ENCODE measurements around the gene AMY2B. TPM values are rescaled to one million over a fixed set of nuclear protein-coding genes. Genes with fewer than 3 reads are reported as not detected.
"Not testable (repeated sequence)": the region's sequence is repeated elsewhere in the genome, so short reads cannot be mapped to it uniquely, and the experiment has no call there.

The AMY2B gene
- 1 to 10 TPM; 3.5 to 3.6 TPM for total RNA-seq

DNA sequence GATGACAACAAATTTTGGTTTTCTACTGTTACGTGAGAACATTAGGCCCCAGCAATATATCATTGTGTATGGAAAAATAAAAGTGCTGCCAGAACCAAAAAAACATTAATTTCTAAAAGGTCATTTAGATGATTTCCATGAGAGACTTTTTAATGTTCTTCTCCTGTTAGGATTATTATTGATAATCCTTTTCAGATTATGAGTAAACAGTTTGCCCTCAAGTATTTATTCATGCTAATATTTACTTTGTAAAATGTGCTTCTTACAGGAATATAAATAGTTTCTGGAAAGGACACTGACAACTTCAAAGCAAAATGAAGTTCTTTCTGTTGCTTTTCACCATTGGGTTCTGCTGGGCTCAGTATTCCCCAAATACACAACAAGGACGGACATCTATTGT, at the start of gene AMY2B:
TSS of gene AMY2B (plus strand) at position 301 of the 400 bp plus-strand sequence. CDS start at position 315, 14 bp downstream.
- intact Hi-C loops (cut with DNase I, micrococcal nuclease); POLR2A ChIA-PET; H3K27me3 Mint-ChIP-seq; H3K27ac Mint-ChIP-seq; H3K4me3 Mint-ChIP-seq; H3K36me3 Mint-ChIP-seq (ENCODE audit: low read depth); H3K4me1 Mint-ChIP-seq; H3K9me3 Mint-ChIP-seq (ENCODE audit: low read depth); ATAC-seq; DNase-seq; CTCF ChIA-PET: not testable (repeated sequence)

GRCh38 chr1:103523346-103523745, 48.0 kb upstream of the AMY2B start:
- Mint-ChIP-seq H3K27ac (no peak overlapping the region), H3K9me3 (ENCODE audit: low read depth) (no peaks in the 10 kb centered on the region), H3K36me3 (ENCODE audit: low read depth) (peaks cover 3% of the 10 kb centered on the region), H3K4me3 (no peak overlapping the region), H3K27me3 (peaks cover 5% of the 10 kb centered on the region), H3K4me1 (peaks cover 24% of the 10 kb centered on the region)
- ATAC-seq, result no peak
- CTCF ChIA-PET, result interaction anchor here (1.0 kb wide), 1 partner anchor 8 kb away, joined by 3 read pairs; no protein-coding TSS in a partner anchor
- no peak for DNase-seq
- POLR2A ChIA-PET, result no interaction called here
- intact Hi-C loops (cut with DNase I, micrococcal nuclease), result no loop called here

DNA sequence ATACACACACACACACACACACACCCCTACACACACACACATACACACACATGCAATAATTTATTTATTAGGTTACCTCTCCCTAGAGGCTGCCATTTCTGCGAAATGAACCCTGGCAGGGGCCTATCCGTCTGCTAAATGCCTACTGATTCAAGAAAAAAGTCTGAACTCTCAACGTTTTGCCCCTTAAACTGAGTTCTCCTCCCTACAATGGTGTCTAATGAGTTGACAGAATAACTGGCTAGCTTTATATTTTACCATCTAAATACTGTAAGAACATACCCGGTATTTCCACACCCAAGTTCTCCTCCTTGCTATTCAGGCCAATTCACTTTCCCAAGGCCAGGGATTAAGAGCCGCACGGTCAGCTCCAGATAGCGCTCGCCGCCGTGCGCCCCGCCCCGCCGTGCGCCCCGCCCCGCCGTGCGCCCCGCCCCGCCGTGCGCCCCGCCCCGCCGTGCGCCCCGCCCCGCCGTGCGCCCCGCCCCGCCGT, 46.2 kb upstream of the AMY2B start:
- peak; percentile 13 for DNase-seq
- ChIA-PET CTCF (interaction anchor here (1.0 to 3.5 kb wide), 4 partner anchors 8 to 64 kb away, joined by 4 to 17 read pairs (median 6); no protein-coding TSS in a partner anchor), POLR2A (no interaction called here)
- peaks cover 10% of the 10 kb centered on the region for H3K36me3 Mint-ChIP-seq (ENCODE audit: low read depth)
- intact Hi-C loops (cut with DNase I, micrococcal nuclease), result loop anchor here in 1 of 2 experiments (1.0 kb wide), 1 partner anchor 10 kb away; no protein-coding TSS in a partner anchor
- ATAC-seq, result peak; percentile 27
- H3K4me1 Mint-ChIP-seq, result peaks cover 41% of the 10 kb centered on the region
- peak overlapping the region; percentile 77 for H3K27ac Mint-ChIP-seq
- H3K27me3 Mint-ChIP-seq, result peaks cover 5% of the 10 kb centered on the region
- peak overlapping the region; percentile 94 for H3K4me3 Mint-ChIP-seq
- no peaks in the 10 kb centered on the region for H3K9me3 Mint-ChIP-seq (ENCODE audit: low read depth)

DNA sequence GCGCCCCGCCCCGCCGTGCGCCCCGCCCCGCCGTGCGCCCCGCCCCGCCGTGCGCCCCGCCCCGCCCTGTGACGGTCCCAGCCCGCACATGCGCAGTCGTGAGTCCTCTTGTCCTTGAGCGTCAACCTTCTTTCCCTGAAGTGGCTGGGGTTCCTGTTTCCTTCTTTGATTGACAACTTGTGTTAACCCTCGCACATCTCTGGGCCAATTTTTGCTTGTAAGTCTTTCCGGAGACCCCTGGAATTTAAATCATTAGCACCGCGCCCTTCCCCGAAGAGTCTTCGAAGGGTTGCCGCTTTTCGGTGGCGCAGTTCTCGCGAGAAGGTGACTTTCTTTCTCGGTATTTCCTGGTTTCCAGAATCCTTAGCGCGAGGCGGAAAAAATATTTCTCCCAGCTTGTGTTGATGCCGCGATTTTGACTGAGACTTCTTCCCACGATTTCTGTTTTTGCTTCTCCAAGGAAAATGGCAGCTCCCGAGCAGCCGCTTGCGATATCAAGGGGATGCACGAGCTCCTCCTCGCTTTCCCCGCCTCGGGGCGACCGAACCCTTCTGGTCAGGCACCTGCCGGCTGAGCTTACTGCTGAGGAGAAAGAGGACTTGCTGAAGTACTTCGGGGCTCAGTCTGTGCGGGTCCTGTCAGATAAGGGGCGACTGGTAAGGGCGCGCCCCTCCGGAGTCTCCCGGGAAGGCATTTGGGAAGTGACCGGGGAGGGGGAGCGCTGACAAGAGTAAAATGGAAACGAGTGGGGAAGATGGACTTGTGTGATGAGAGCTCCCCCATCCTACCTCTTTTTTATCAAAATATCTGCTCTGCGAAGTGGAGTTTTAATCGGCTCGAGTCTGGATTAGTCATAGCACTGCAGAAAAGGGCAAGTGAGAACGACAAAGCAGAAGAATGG, 45.5 kb upstream of the AMY2B start, which contains the start of gene RNPC3:
TSS of gene RNPC3 (plus strand) at position 93 of the 901 bp plus-strand sequence. CDS start at position 465, 372 bp downstream.
- Mint-ChIP-seq H3K9me3 (ENCODE audit: low read depth) (no peaks in the 10 kb centered on the region), H3K4me3 (peak within 1 kb of the TSS; percentile 94), H3K36me3 (ENCODE audit: low read depth) (peaks cover 17% of the 10 kb centered on the region), H3K4me1 (peaks cover 48% of the 10 kb centered on the region), H3K27ac (peak within 1 kb of the TSS; percentile 99), H3K27me3 (peaks cover 5% of the 10 kb centered on the region)
- CTCF ChIA-PET, result interaction anchor here (0.8 to 3.5 kb wide), 5 partner anchors 8 to 1115 kb away, joined by 3 to 17 read pairs (median 4); no protein-coding TSS in a partner anchor
- peak; percentile 68 for ATAC-seq
- intact Hi-C loops (cut with DNase I, micrococcal nuclease), result loop anchor here in 1 of 2 experiments (1.0 kb wide), 1 partner anchor 11 kb away; no protein-coding TSS in a partner anchor
- POLR2A ChIA-PET, result interaction anchor here (0.6 kb wide), 1 partner anchor 674 kb away, joined by 3 read pairs; no protein-coding TSS in a partner anchor
- peak; percentile 92 for DNase-seq

GRCh38 chr1:103527331-103527730, 44.1 kb upstream of the AMY2B start:
- Mint-ChIP-seq H3K4me1 (peaks cover 61% of the 10 kb centered on the region), H3K27me3 (peaks cover 5% of the 10 kb centered on the region), H3K36me3 (ENCODE audit: low read depth) (peaks cover 30% of the 10 kb centered on the region), H3K9me3 (ENCODE audit: low read depth) (no peaks in the 10 kb centered on the region), H3K4me3 (peak overlapping the region; percentile 94), H3K27ac (peak overlapping the region; percentile 79)
- ATAC-seq (no peak), DNase-seq (no peak)
- POLR2A ChIA-PET, result no interaction called here
- intact Hi-C loops (cut with DNase I, micrococcal nuclease), result no loop called here
- CTCF ChIA-PET, result interaction anchor here (1.8 to 3.5 kb wide), 2 partner anchors 12 to 66 kb away, joined by 4 to 17 read pairs; no protein-coding TSS in a partner anchor

DNA sequence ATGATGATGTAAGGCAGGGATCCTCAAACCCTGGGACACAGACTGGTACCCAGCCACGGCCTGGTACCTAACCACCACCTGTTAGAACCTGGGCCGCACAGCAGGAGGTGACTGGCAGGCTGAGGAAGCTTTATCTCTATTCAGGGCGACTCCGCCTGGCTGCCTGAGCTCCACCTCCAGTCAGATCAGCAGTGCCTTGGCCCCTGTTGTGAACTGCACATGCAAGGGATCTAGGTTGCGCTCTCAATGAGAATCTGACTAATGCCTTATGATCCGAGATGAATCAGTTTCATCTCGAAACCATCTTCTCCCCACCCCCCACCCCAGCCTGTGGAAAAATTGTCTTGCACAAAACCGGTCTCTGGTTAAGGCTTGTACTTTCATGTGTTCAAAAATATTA, 41.6 kb upstream of the AMY2B start:
- CTCF ChIA-PET, result no interaction called here
- POLR2A ChIA-PET, result no interaction called here
- intact Hi-C loops (cut with DNase I, micrococcal nuclease), result no loop called here
- peak overlapping the region; percentile 48 for H3K27ac Mint-ChIP-seq
- no peaks in the 10 kb centered on the region for H3K27me3 Mint-ChIP-seq
- H3K36me3 Mint-ChIP-seq (ENCODE audit: low read depth), result peaks cover 41% of the 10 kb centered on the region
- peak; percentile 83 for DNase-seq
- peaks cover 71% of the 10 kb centered on the region for H3K4me1 Mint-ChIP-seq
- H3K9me3 Mint-ChIP-seq (ENCODE audit: low read depth), result no peaks in the 10 kb centered on the region
- peak; percentile 82 for ATAC-seq
- H3K4me3 Mint-ChIP-seq, result no peak overlapping the region

DNA sequence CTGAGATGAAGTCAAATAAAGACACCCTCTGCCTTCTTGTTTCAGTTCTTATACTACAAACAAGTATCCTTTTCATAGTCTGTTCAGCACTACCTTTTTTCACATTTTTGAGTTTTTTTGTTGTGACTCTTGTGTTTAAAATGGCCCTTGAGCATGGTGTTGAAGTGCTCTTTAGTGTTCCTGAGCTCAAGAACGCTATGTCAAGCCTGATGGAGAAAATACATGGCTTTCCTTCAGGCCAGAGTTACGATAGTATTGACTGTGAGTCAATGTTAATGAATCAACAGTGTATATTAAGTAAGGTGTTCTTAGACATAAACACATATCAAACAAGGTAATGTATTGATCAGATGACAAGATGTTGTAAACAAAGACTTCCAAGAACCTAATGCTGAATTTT, 33.2 kb upstream of the AMY2B start:
- H3K9me3 Mint-ChIP-seq (ENCODE audit: low read depth), result no peaks in the 10 kb centered on the region
- peaks cover 46% of the 10 kb centered on the region for H3K36me3 Mint-ChIP-seq (ENCODE audit: low read depth)
- ATAC-seq, result no peak
- H3K27ac Mint-ChIP-seq, result no peak overlapping the region
- H3K27me3 Mint-ChIP-seq, result no peaks in the 10 kb centered on the region
- CTCF ChIA-PET, result no interaction called here
- DNase-seq, result no peak
- intact Hi-C loops (cut with DNase I, micrococcal nuclease), result no loop called here
- POLR2A ChIA-PET, result no interaction called here
- peaks cover 7% of the 10 kb centered on the region for H3K4me1 Mint-ChIP-seq
- H3K4me3 Mint-ChIP-seq, result no peak overlapping the region

- Mint-ChIP-seq H3K9me3 (ENCODE audit: low read depth) (no peaks in the 10 kb centered on the region), H3K27ac (no peak overlapping the region), H3K4me3 (no peak overlapping the region), H3K4me1 (no peaks in the 10 kb centered on the region), H3K36me3 (ENCODE audit: low read depth) (peaks cover 42% of the 10 kb centered on the region), H3K27me3 (no peaks in the 10 kb centered on the region)
- DNase-seq, result no peak
- ATAC-seq, result no peak
- intact Hi-C loops (cut with DNase I, micrococcal nuclease), result no loop called here
- CTCF ChIA-PET, result no interaction called here
- POLR2A ChIA-PET, result no interaction called here
Measured at GRCh38 chr1:103541431-103541830, 30.0 kb upstream of the AMY2B start.

GRCh38 chr1:103546496-103546895, 24.9 kb upstream of the AMY2B start:
- DNase-seq (no peak), ATAC-seq (no peak)
- Mint-ChIP-seq H3K9me3 (ENCODE audit: low read depth) (no peaks in the 10 kb centered on the region), H3K4me1 (no peaks in the 10 kb centered on the region), H3K4me3 (no peak overlapping the region), H3K27me3 (no peaks in the 10 kb centered on the region), H3K36me3 (ENCODE audit: low read depth) (peaks cover 37% of the 10 kb centered on the region), H3K27ac (no peak overlapping the region)
- ChIA-PET POLR2A (no interaction called here), CTCF (no interaction called here)
- intact Hi-C loops (cut with DNase I, micrococcal nuclease), result no loop called here

DNA sequence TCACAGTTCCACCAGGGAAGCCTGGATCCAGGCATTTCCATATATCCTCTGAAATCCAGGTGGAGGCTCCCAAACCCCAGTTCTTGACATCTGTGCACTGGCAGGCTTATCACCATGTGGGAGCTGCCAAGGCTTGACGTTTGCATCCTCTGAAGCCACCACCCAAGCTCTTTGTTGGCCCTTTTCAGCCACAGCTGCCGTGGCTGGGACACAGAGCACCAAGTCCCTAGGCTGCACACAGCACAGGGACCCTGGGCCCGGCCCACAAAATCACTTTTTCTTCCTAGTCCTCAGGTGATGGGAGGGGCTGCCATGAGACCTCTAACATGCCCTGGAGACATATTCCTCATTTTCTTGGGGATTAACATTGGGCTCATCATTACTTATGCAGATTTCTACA, 23.5 kb upstream of the AMY2B start:
- no peaks in the 10 kb centered on the region for H3K27me3 Mint-ChIP-seq
- H3K36me3 Mint-ChIP-seq (ENCODE audit: low read depth), result peaks cover 37% of the 10 kb centered on the region
- no peaks in the 10 kb centered on the region for H3K4me1 Mint-ChIP-seq
- no peak for DNase-seq
- ChIA-PET CTCF (no interaction called here), POLR2A (no interaction called here)
- intact Hi-C loops (cut with DNase I, micrococcal nuclease), result no loop called here
- ATAC-seq, result no peak
- H3K27ac Mint-ChIP-seq, result no peak overlapping the region
- no peak overlapping the region for H3K4me3 Mint-ChIP-seq
- no peaks in the 10 kb centered on the region for H3K9me3 Mint-ChIP-seq (ENCODE audit: low read depth)

- no peaks in the 10 kb centered on the region for H3K9me3 Mint-ChIP-seq (ENCODE audit: low read depth)
- H3K4me1 Mint-ChIP-seq, result peaks cover 7% of the 10 kb centered on the region
- ATAC-seq (no peak), DNase-seq (no peak)
- no peak overlapping the region for H3K4me3 Mint-ChIP-seq
- intact Hi-C loops (cut with DNase I, micrococcal nuclease), result no loop called here
- H3K27me3 Mint-ChIP-seq, result no peaks in the 10 kb centered on the region
- H3K36me3 Mint-ChIP-seq (ENCODE audit: low read depth), result peaks cover 15% of the 10 kb centered on the region
- CTCF ChIA-PET, result interaction anchor here (0.6 kb wide), 1 partner anchor 31 kb away, joined by 3 read pairs; no protein-coding TSS in a partner anchor
- H3K27ac Mint-ChIP-seq, result no peak overlapping the region
- POLR2A ChIA-PET, result no interaction called here
Measured at GRCh38 chr1:103560427-103560826, 11.0 kb upstream of the AMY2B start.
